ENCODE measurements around the gene TSPAN11. TPM values are rescaled to one million over a fixed set of nuclear protein-coding genes. Genes with fewer than 3 reads are reported as not detected.

The TSPAN11 gene
- total RNA-seq, 1 experiment from 2014 or later, result 4.6 TPM

DNA sequence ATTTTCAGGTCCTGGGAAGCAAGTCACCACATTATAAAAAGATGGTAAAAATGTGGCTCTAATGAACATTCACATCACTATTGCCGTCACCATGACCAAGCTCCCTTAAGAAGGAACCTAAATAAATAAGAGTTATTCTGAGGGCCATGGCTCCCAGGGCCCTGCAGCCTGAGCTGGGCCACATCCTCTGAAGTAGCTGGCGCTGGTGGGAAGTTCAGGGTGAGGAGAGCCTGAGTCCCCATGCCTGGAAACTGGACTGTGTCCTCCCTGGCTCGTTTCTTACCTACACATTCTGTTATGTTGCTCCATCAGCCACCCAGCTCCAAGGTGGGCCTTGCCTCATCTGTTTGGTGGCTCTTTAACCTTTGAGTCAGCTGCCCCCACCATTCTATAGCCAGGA lies 42.5 kb downstream of the TSPAN11 start (continued):
- no peak for TF ChIP-seq NR3C1 (CRISPR knock-in tag; conservative IDR thresholded peaks at IDR 0.05; ENCODE audit: low read depth)
- no peak for TF ChIP-seq GABPB1 (CRISPR knock-in tag; IDR thresholded peaks at IDR 0.05)
- TF ChIP-seq ZNF423 (CRISPR knock-in tag; IDR thresholded peaks at IDR 0.05), result no peak
- TF ChIP-seq ZNF138 (CRISPR knock-in tag; conservative IDR thresholded peaks at IDR 0.05), result no peak
- TF ChIP-seq ZNF219 (CRISPR knock-in tag; IDR thresholded peaks at IDR 0.05; ENCODE audit: borderline replicate concordance), result no peak
- TF ChIP-seq GTF2I (CRISPR knock-in tag; conservative IDR thresholded peaks at IDR 0.05), result no peak
- no peak for TF ChIP-seq PRRX2 (CRISPR knock-in tag; IDR thresholded peaks at IDR 0.05)
- TF ChIP-seq, protein P1, sequence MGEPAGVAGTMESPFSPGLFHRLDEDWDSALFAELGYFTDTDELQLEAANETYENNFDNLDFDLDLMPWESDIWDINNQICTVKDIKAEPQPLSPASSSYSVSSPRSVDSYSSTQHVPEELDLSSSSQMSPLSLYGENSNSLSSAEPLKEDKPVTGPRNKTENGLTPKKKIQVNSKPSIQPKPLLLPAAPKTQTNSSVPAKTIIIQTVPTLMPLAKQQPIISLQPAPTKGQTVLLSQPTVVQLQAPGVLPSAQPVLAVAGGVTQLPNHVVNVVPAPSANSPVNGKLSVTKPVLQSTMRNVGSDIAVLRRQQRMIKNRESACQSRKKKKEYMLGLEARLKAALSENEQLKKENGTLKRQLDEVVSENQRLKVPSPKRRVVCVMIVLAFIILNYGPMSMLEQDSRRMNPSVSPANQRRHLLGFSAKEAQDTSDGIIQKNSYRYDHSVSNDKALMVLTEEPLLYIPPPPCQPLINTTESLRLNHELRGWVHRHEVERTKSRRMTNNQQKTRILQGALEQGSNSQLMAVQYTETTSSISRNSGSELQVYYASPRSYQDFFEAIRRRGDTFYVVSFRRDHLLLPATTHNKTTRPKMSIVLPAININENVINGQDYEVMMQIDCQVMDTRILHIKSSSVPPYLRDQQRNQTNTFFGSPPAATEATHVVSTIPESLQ (CRISPR knock-in tag; IDR thresholded peaks at IDR 0.05), result no peak
- no peak for TF ChIP-seq FOXP1 (CRISPR knock-in tag; IDR thresholded peaks at IDR 0.05; ENCODE audit: borderline replicate concordance)
- no peak for TF ChIP-seq CBFB (CRISPR knock-in tag; IDR thresholded peaks at IDR 0.05; ENCODE audit: low read depth)

DNA sequence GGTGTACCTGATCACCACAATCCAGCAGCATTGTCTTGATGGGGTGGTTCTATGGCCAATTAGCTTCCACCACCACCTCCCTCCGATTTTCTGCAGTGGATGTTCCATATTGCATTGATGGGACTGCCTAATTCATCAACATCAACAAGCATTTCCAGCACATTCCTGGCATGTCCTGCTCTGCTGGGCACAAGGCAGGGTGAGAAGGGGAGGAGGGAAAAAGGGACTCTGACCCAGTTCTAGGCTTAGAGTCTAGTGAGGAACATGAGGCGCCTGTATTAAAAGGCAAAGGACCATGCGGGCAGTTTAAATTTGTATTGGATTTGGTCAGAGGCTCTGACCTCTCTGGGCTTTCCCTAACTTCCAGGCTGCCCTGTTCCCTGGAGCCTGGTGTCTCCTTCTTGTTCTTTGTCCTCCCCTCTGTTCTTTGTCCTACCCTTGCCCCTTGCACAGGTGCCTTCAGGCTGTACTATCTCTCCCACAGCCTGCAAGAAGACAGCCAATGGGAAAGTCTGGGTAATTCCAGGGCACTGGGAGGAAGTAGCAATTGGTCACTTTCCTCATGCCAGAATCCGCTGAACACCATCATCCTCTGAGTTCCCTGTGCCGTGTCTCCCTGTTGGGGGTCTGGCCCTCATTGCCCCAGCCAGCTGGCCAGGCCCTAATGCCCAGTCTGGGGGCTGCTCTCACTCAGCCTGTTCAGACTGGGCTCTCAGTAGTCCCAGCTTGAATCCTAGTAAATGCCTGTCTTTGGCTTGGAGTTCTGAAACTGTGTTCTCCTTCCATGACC lies 43.3 kb downstream of the TSPAN11 start:
- DNase-seq (ENCODE audit: low spot score) (no peak), ATAC-seq (no peak)
- Mint-ChIP-seq H3K27me3 (ENCODE audit: low read depth) (no peaks in the 10 kb centered on the region; the same call in 1 of the 2 replicates), H3K4me3 (no peak overlapping the region), H3K36me3 (no peaks in the 10 kb centered on the region), H3K27ac (no peak overlapping the region), H3K9me3 (no peaks in the 10 kb centered on the region), H3K4me1 (peaks cover 21% of the 10 kb centered on the region)
- ChIA-PET POLR2A (no interaction called here), CTCF (interaction anchor here (0.6 to 2.7 kb wide), 5 partner anchors 16 to 119 kb away, joined by 3 to 16 read pairs (median 3); no protein-coding TSS in a partner anchor)
- TF ChIP-seq, protein P2, sequence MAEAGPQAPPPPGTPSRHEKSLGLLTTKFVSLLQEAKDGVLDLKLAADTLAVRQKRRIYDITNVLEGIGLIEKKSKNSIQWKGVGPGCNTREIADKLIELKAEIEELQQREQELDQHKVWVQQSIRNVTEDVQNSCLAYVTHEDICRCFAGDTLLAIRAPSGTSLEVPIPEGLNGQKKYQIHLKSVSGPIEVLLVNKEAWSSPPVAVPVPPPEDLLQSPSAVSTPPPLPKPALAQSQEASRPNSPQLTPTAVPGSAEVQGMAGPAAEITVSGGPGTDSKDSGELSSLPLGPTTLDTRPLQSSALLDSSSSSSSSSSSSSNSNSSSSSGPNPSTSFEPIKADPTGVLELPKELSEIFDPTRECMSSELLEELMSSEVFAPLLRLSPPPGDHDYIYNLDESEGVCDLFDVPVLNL (CRISPR knock-in tag; IDR thresholded peaks at IDR 0.05; ENCODE audit: borderline replicate concordance, low read depth), result no peak
- no peak for TF ChIP-seq ATF1 (CRISPR knock-in tag; IDR thresholded peaks at IDR 0.05)

DNA sequence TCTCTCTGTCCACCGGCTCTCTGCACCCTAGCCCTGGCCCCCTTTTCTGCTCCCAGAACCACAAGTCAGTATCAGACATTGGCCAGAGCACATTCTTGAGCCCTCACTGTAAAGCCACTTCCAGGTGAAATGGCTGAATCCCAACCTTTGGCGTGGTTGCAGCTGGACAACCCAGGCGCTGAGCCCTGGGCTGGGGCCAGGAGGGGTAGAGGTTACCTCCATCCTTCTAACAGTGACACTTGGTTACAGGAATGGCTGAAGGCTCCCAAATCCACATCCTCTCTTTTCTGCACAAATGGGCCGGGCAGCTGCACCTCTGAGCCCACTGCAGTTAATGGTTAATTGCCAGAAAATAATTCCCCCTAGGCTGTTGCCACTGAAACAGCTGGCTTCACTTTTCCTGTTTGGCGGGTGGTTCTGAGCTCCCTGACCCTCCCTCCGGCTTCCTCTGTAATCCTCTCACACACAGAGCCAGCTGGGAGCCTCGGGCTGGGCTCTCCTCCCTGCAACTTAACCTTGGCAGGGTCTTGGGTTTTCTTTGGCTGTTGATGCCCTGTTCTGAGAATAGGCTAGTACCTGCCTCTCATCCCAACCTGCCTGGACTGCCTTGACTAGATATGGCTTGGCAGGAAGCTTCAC lies 44.1 kb downstream of the TSPAN11 start:
- CTCF ChIA-PET, result interaction anchor here (0.6 to 2.7 kb wide), 6 partner anchors 15 to 124 kb away, joined by 3 to 16 read pairs (median 4); no protein-coding TSS in a partner anchor
- Mint-ChIP-seq H3K4me1 (peaks cover 18% of the 10 kb centered on the region), H3K27ac (no peak overlapping the region), H3K27me3 (ENCODE audit: low read depth) (peaks cover 2% of the 10 kb centered on the region; the same call in 1 of the 2 replicates), H3K9me3 (no peaks in the 10 kb centered on the region), H3K36me3 (no peaks in the 10 kb centered on the region), H3K4me3 (no peak overlapping the region)
- no peak for ATAC-seq
- DNase-seq (ENCODE audit: low spot score), result no peak
- POLR2A ChIA-PET, result no interaction called here
- TF ChIP-seq, protein P3, sequence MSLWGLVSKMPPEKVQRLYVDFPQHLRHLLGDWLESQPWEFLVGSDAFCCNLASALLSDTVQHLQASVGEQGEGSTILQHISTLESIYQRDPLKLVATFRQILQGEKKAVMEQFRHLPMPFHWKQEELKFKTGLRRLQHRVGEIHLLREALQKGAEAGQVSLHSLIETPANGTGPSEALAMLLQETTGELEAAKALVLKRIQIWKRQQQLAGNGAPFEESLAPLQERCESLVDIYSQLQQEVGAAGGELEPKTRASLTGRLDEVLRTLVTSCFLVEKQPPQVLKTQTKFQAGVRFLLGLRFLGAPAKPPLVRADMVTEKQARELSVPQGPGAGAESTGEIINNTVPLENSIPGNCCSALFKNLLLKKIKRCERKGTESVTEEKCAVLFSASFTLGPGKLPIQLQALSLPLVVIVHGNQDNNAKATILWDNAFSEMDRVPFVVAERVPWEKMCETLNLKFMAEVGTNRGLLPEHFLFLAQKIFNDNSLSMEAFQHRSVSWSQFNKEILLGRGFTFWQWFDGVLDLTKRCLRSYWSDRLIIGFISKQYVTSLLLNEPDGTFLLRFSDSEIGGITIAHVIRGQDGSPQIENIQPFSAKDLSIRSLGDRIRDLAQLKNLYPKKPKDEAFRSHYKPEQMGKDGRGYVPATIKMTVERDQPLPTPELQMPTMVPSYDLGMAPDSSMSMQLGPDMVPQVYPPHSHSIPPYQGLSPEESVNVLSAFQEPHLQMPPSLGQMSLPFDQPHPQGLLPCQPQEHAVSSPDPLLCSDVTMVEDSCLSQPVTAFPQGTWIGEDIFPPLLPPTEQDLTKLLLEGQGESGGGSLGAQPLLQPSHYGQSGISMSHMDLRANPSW (CRISPR knock-in tag; conservative IDR thresholded peaks at IDR 0.05; ENCODE audit: low read depth), result no peak
- no peak for TF ChIP-seq ZNF138 (CRISPR knock-in tag; conservative IDR thresholded peaks at IDR 0.05)
- TF ChIP-seq, protein P4, sequence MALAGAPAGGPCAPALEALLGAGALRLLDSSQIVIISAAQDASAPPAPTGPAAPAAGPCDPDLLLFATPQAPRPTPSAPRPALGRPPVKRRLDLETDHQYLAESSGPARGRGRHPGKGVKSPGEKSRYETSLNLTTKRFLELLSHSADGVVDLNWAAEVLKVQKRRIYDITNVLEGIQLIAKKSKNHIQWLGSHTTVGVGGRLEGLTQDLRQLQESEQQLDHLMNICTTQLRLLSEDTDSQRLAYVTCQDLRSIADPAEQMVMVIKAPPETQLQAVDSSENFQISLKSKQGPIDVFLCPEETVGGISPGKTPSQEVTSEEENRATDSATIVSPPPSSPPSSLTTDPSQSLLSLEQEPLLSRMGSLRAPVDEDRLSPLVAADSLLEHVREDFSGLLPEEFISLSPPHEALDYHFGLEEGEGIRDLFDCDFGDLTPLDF (CRISPR knock-in tag; IDR thresholded peaks at IDR 0.05), result no peak
- TF ChIP-seq ZNF416 (CRISPR knock-in tag; IDR thresholded peaks at IDR 0.05), result no peak
